Measurements from ENCODE around the gene CLNK. TPM values are rescaled to one million over a fixed set of nuclear protein-coding genes. Genes with fewer than 3 reads are reported as not detected.

Gene CLNK
- total and polyA plus RNA-seq, 2 of the 8 experiments (the other 6 are each of a cell fraction or from before 2014, with no cell fraction given), result not detected

GRCh38 chr4:10454726-10455125 lies 229.8 kb downstream of the CLNK start (continued):
- TF ChIP-seq CHD7 (IDR thresholded peaks at IDR 0.05; ENCODE audit: insufficient replicate concordance, low read length) (no peak), HDAC2 (IDR thresholded peaks at IDR 0.05; ENCODE audit: borderline replicate concordance in 1 of 2, low read depth in 2 of 2, low read length in 2 of 2) (no peak)
